ENCODE data around the gene GNLY. TPM values are rescaled to one million over a fixed set of nuclear protein-coding genes. Genes with fewer than 3 reads are reported as not detected.
A peak's percentile ranks its signal among the peaks of the same experiment; 100 is the strongest.

GNLY gene
- total RNA-seq, 4 donors from 2014 or later: 1.7 to 15.3 (median 10.5) TPM; not detected in 1

- Histone ChIP-seq H3K36me3 (no peaks in the 10 kb centered on the region), H3K4me1 (peaks cover 0 to 6% (median 2%) of the 10 kb centered on the region in 4 donors), H3K9me3 (no peaks in the 10 kb centered on the region), H3K27me3 (no peaks in the 10 kb centered on the region), H3K27ac (no peak overlapping the region), H3K4me3 (no peak overlapping the region)
- TF ChIP-seq POLR2A (IDR thresholded peaks at IDR 0.05) (no peak), CTCF (IDR thresholded peaks at IDR 0.05) (no peak)
- peak in 1 of 3 donors; percentile 37 for DNase-seq
Observed at GRCh38 chr2:85682378-85682777, 11.8 kb upstream of the GNLY start.

GRCh38 chr2:85684380-85684779, 9.8 kb upstream of the GNLY start:
- no peak overlapping the region for H3K27ac ChIP-seq
- no peak overlapping the region for H3K4me3 ChIP-seq
- no peaks in the 10 kb centered on the region for H3K9me3 ChIP-seq
- no peak for TF ChIP-seq CTCF (IDR thresholded peaks at IDR 0.05)
- TF ChIP-seq POLR2A (IDR thresholded peaks at IDR 0.05): no peak
- H3K4me1 ChIP-seq: peaks cover 0 to under 1% (median 0%) of the 10 kb centered on the region in 4 donors
- no peaks in the 10 kb centered on the region for H3K36me3 ChIP-seq
- no peak for DNase-seq
- H3K27me3 ChIP-seq: no peaks in the 10 kb centered on the region

GRCh38 chr2:85684806-85685205, 9.4 kb upstream of the GNLY start:
- Histone ChIP-seq H3K27me3 (no peaks in the 10 kb centered on the region), H3K36me3 (no peaks in the 10 kb centered on the region), H3K4me1 (no peaks in the 10 kb centered on the region), H3K4me3 (no peak overlapping the region), H3K27ac (no peak overlapping the region), H3K9me3 (no peaks in the 10 kb centered on the region)
- no peak for TF ChIP-seq POLR2A (IDR thresholded peaks at IDR 0.05)
- no peak for TF ChIP-seq CTCF (IDR thresholded peaks at IDR 0.05)
- DNase-seq: no peak

- no peaks in the 10 kb centered on the region for H3K4me1 ChIP-seq
- DNase-seq: no peak
- no peak overlapping the region for H3K27ac ChIP-seq
- no peak overlapping the region for H3K4me3 ChIP-seq
- no peaks in the 10 kb centered on the region for H3K9me3 ChIP-seq
- no peak for TF ChIP-seq CTCF (IDR thresholded peaks at IDR 0.05)
- no peak for TF ChIP-seq POLR2A (IDR thresholded peaks at IDR 0.05)
- H3K27me3 ChIP-seq: no peaks in the 10 kb centered on the region
- no peaks in the 10 kb centered on the region for H3K36me3 ChIP-seq
Observed at GRCh38 chr2:85690932-85691331, 3.2 kb upstream of the GNLY start.

- H3K36me3 ChIP-seq: no peaks in the 10 kb centered on the region
- H3K9me3 ChIP-seq: no peaks in the 10 kb centered on the region
- H3K27ac ChIP-seq: no peak overlapping the region
- H3K4me1 ChIP-seq: no peaks in the 10 kb centered on the region
- no peak overlapping the region for H3K4me3 ChIP-seq
- no peaks in the 10 kb centered on the region for H3K27me3 ChIP-seq
- TF ChIP-seq CTCF (IDR thresholded peaks at IDR 0.05) (no peak), POLR2A (IDR thresholded peaks at IDR 0.05) (no peak)
- no peak for DNase-seq
Observed at GRCh38 chr2:85692039-85692645, 2.0 kb upstream of the GNLY start.

- no peaks in the 10 kb centered on the region for H3K27me3 ChIP-seq
- H3K4me3 ChIP-seq: no peak overlapping the region
- no peaks in the 10 kb centered on the region for H3K36me3 ChIP-seq
- no peaks in the 10 kb centered on the region for H3K9me3 ChIP-seq
- no peak overlapping the region for H3K27ac ChIP-seq
- TF ChIP-seq POLR2A (IDR thresholded peaks at IDR 0.05) (no peak), CTCF (IDR thresholded peaks at IDR 0.05) (no peak)
- no peak for DNase-seq
- no peaks in the 10 kb centered on the region for H3K4me1 ChIP-seq
Observed at GRCh38 chr2:85695121-85695520, 963 bp downstream of the GNLY start.

Measured in Peyer's patch (tissue), 4 donors.